ENCODE measurements around the gene PKD2L2.
"Not testable (repeated sequence)": the region's sequence is repeated elsewhere in the genome, so short reads cannot be mapped to it uniquely, and the experiment has no call there.

PKD2L2 gene

DNA sequence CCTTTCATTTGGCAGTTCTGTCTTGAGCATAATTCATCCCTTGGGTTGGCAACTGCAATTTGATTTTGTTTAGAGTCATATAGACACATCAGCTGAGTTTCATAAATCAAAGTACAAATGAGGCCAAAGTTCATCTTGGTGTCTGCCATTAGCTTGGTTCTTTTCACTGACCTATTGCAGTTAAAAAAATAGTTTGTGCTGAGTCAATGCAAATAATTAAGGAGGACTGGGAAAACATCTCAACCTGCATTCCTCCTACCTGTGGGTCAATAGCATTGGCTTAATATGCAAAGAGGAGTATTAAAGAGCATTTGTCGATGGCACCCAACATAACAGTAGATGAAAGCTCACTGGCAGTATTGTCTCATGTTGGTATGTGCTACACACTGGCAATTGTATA, 1.6 kb downstream of the PKD2L2 start:
- DNase-seq = no peak

DNA sequence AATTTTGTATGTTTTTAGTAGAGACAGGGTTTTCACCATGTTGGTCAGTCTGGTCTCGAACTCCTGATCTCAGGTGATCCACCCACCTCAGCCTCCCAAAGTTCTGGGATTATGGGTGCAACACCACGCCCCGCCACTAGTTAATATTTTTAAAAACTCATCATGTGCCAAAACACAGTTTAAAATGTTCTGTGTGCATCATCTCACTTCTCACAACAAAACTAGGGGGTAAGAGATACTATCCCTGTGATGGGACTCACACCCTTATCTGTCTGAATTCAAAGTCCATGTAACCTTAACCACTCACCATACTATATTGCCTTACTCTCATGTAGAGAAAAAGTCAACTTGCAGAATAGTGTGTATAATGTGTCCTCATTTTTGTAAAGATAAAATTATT, 2.6 kb downstream of the PKD2L2 start:
- DNase-seq = no peak

DNA sequence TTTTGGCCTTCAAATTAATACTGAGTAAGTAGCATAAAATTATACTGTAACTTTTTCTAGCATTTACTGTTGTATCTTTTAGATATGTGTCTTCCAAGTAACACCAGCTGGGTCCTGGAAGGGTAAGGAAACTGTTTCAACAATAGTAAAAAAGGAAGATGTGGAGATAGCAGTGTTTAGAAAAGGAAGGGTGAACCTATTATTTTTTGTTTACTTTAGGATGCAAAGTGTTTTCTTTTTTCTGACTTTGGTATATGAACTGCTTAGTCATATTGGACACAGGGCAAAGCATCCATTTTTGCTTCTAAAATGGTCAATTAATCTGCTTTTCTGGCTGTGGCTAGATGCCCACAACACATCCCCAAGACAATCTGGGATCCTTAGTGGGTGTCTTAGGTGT, 5.3 kb downstream of the PKD2L2 start:
- no peak for DNase-seq

DNA sequence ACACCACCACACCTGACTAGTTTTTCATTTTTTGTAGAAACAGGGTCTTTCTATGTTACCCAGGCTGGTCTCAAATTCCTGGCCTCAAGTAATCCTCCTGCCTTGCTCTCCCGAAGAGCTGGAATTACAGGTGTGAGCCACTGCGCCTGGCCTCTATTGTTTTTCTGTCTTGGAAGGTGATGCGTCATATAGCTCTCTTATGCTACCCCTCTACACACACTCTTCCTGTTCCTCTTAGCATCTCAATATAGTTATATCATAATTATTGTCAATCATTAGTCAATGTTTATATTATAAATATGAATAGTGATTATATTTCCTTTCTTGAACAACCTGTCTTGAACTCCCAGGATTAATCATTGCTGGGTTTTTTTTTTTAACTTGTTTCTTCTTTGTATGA, 7.3 kb downstream of the PKD2L2 start:
- DNase-seq = no peak

DNA sequence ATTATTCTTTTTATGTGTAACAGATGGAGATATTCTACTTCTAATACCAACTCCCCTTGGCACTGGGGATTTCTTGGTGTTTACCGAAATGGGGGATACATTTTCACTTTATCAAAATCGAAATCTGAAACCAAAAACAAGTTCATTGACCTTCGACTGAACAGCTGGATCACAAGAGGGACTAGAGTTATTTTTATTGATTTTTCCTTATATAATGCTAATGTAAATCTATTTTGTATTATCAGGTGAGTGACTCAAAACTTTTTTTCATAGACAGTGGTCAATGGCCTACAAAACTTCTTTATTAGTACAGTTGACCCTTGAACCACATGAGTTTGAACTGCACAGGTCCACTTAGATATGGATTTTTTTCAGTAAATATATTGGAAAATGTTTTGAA, 10.2 kb downstream of the PKD2L2 start:
- DNase-seq = no peak

DNA sequence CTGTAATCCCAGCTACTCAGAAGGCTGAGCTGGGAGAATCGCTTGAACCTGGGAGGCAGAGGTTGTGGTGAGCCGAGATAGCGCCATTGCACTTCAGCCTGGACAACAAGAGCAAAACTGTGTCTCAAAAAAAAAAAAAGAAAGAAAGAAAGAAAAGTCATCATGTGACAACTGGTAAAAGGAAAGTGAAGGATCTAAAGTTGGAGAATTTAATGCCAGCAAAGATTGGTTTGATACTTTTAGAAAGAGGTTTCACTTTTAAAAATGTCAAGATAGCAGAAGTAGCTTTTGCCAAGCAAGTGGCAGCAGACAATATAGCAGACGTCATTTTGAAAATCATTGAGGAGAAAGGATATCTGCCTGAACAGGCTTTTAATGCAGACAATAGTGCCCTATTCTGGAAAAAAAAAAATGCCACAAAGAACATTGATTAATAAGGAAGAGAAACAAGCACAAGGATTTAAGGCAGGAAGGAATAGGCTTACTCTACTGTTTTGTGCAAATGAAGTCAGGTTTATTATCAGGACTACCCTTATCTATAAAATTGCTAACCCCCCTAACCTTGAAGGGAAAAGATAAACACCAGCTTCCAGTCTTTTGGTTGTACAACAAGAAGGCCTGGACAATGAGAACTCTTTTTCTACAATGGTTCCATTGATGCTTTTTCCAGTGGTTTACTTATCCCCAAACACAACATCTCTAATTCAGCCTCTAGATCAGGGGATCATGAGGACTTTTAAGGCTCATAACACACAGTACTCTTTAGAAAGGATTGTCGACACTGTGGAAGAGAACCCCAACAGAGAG, 12.0 kb downstream of the PKD2L2 start:
- no peak for DNase-seq

DNA sequence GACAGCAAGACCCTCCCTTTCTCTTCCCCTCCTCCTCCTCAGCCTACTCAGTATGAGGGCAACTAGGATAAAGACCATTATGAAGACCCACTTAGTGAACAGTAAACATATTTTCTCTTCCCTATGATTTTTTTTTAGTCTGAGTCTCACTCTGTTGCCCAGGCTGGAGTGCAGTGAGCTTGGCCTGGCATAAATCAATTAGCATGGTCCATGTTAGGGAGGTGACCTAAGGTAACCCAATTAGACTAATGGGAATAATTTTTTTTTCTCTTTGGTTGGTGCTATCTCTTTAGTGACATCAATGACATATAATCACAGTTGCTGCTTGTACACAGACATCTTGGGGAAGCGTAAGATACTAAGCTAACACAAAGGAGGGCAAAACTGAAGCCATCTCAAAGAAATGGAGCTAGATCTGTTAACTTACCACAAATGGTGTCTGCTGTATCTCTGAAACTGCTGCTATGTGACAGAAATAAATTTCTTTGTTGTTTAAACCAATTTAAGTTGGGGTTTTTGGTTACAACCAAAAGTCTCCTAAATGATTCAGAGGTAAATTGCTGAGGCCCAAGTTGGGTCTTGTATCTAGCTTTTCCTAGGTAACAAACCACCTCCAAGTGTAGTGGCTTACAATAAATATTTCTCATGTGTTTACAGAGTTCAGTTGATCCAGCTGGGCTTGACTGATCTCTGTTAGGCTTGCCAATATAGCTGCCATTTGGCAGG, 13.3 kb downstream of the PKD2L2 start:
- no peak for DNase-seq

DNA sequence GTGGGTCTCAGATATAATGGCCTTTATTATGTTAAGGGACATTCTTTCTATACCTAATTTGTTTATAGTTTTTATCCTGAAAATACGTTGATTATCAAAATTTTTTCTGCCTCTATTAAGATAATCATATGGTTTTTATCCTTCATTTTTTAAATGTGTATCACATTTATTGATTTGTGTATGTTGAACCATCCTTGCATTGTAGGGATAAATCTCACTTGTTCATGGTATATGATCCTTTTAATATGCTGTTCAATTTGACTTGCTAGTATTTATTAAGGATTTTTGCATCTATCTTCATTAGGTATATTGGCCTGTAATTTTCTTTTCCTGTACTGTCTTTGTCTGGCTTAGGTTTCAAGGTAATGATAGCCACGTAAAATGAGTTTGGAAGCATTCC, 25.5 kb downstream of the PKD2L2 start:
- no peak for DNase-seq

DNA sequence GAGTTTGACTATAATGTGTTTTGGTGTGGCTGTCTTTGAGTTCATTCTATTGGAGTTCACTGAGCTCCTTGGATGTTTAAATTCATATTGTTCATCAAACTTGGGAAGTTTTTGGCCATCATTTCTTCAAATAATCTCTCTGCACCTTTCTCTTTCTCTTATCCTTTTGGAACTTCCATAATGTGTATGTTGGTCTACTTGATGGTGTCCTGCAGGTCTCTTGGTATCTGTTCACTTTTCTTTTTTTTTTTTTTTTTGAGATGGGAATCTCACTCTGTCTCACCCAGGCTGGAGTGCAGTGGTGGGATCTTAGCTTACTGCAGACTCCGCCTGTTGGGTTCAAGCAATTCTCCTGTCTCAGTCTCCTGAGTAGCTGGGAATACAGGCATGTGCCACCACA, 27.7 kb downstream of the PKD2L2 start:
- no peak for DNase-seq

DNA sequence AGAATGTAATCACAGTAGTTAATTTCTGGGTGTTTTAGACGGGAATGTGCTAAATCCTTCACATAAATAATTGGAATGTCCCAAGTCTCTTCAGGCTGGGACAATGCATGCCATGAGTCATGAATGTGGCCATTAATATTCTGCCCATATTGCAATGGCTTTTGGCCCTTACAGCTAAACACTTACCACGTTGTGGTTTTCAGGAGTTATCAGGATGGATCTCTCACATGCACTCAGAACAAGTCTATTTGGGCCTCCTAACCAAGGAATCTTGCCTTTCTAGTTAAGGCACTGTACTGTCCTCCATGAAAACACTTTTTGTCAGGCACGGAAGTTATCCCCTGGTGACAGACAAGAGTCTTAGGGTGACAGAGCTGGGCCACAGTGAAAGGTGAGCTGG, 32.7 kb downstream of the PKD2L2 start:
- DNase-seq = no peak

DNA sequence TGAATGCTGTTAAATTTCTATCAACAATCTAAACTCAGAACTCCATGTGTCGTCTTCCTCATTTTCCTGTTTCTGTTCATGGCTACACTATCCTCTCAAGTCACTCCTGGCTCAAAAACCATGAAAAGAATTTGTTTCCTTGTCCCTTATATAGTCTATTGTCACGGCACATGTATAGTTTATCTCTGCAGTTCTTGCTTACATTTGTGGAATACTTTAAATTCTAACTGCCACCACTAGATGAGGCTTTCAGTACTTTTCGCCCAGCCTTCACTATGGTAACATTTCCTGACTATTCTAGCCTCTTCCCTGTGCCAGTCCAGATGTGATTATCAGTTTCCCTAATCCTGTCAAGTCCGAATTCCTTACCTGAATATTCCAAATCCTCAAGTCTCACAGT, 34.6 kb downstream of the PKD2L2 start:
- DNase-seq = no peak

DNA sequence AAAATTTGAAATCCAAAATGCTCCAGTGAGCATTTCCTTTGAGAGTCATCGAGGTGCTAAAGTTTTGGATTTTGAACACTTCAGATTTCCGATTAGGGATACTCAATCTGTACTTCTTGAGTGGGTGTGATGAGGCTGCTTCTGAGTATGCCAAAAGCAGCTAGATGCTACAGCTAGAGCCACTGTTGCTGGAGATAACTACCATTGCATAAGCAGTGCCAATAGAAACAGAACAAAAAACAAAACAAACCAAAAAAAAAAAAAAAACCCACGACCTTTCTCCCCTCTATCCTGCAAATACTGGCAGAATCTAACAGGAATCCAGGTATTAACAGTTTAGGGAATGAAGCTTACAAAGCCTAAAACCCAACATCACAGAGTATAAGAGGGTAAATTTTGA, 43.5 kb downstream of the PKD2L2 start:
- DNase-seq = no peak

DNA sequence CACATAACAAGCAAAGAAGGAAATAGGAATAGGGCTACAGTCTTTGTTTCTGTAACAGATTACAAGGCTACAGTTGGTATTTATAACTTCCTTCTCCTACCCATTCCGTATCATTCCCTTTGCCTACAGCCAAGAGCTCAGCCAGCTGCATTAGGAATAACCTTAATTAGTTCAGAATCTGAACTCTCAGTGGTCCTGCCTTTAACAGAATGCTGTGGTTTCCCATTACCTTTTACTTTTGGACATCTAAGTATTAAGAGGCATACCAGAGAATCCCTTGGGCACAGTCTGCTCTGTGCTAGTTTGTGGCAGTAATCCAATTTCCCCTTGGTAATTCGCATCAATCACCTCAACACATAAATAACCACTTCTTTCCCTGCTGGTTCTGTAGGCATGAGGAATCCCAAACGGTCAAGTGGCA, 44.2 kb downstream of the PKD2L2 start:
- DNase-seq = no peak

DNA sequence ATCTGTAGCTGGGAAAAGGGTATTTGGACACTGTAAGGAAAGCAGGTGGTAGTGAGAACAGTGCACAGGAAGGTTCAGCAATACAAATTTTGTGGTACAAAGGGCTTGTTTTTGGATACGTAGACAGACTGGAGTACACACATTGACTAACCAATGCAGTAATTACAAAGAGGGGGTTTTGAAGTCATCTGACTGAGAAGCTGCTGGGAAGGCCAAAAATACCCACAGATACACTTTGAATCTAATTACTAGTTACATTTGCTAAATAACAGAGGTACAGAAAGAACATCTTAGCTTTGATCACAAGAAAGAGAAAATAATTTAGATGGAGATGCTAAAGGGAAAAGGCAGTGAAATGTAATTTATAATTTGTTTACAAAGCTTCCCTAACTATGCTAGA, 45.9 kb downstream of the PKD2L2 start:
- no peak for DNase-seq

DNA sequence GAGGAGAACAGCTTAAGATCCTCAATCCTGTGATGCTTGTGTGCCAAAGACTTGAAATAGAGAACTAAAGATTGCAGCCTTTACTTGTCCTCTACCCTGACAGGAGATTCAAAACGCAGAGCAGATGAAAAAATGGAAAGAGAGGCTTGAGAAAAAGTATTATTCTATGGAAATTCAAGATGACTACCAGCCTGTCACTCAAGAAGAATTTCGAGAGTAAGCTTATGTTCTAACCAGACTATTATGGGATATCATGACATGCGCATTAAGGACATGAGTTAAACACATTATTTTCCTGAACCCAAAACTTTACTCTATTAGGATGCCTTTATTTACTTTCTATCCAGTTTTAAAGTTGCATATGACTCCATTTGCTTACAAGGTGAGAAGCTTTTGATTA, 46.4 kb downstream of the PKD2L2 start:
- no peak for DNase-seq

DNA sequence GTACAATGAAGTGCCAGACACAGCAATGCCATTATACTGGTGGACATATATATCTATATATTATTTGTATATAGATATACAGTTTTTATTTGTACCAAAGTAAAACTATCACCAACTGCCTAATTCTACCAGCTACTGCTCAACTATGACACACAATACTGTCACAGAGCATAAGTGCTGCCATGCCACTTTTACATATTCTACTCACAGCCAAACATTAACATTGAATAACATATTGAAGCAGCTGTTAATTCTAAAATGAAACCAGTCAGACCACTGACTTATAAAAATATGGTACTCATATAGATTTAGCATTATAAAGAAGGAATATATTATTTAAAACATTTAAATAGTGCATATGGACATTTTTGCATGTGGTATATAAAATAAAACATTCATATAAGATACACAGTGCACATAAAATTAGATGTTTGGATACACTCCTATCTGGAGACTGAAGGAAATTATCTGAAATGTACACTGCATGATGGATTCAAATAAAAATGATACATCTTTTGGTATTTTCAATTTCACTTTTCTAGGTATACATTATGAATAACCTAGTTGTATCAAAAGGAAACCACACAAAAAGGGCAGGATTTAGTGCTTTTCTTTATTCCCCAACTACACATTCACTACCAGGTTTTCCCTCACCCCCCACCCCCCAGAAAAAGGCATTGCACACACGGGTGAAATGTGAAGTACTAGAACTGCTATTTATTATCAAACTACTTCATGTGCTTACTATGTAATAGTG, 48.9 kb downstream of the PKD2L2 start:
- DNase-seq = no peak

DNA sequence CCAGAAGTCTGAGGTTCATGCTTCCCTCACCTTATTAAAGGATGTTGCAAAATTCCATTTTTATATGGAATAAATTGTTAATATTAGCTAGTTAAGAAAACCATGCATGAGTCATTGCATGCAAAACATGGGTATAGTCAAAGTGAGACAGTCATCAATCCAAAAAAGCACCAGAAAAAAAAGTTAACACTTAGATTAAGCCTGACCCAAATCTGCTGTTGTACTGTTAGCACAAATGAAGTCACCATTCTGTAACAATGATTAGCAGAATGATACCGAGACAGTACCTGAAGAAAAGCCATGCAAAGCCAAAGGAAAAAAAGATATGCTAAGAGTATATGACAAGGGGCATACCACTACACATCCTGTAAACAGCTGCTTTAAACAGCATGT, 49.5 kb downstream of the PKD2L2 start:
- DNase-seq = no peak

DNA sequence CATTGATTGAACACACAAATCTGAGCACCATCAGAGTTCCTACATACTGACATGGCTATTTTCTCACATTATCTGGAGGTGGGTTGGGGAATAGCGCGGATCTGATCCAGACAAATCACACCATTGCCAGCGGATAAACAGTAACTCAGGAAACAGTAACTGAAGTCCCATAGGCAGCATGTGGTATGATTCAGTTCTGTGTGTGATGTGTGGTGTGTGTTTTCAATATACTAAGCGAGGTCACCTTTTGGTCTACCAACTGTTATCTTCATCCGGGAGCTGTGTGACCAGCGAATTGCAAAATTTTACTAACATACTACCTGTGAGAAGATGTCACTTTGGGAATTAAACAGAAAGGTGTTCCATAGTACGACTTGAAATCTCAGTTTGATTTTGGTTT, 50.1 kb downstream of the PKD2L2 start:
- no peak for DNase-seq

DNA sequence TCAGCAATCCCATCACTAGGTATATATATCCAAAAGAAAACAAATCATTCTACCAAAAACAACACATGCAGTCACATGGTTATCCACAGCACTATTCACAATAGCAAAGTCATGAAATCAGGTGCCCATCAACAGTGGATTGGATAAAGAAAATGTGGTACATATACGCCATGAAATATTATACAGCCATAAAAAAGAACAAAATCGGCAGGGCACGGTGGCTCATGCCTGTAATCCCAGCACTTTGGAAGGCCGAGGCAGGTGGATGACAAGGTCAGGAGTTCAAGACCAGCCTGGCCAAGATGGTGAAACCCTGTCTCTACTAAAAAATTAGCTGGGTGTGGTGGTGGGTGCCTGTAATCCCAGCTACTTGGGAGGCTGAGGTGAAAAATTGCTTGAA, 55.0 kb downstream of the PKD2L2 start:
- DNase-seq = not testable (repeated sequence)

DNA sequence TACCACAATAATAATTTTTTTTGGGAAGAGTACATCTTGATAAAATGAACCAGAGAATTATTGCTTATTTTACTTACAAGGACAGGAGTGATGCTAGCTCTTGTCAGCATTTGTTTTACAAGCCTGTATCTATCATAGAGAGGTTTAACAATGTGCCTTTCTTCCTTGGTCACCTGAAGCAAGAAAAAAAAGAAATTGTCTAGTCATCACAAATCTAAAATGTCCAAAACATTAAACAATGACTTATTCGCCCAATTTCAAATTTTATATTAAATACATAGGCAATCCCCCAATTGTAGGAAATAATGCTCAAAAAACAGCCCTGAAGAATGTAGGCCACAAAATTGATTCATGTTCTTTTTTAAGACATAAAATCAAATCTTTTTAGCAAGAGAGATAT, 56.6 kb downstream of the PKD2L2 start:
- no peak for DNase-seq

DNA sequence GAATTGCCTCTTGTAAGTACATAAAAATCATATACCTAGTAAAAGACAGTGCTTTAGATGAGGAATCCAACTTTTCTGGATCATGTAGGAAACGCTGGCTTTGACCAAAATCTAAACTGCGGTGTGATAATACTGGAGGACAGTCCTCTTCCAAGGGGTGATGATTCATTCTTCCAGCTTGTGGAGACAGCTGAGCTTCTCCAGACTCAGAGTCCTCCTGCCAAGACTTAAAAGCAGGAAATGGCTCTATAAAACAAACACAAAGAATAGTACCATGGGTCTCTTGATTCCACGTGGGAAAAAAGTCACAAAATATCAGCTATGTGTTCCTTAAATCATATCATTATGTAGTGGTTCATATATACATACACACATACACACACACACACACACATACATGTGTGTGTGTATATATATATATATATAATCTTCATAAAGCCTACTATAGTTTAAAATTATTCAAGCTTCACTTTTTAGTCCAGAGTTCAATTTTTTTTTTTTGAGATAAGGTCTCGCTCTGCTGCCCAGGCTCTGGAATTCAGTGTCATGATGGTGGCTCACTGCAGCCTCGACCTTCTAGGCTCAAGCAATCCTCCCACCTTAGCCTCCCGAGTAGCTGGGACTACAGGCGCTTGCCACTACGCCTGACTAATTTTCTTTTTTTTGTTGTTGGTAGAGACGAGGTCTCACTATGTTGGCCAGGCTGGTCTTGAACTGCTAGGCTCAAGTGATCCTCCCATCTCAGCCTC, 65.0 kb downstream of the PKD2L2 start:
- DNase-seq = no peak

DNA sequence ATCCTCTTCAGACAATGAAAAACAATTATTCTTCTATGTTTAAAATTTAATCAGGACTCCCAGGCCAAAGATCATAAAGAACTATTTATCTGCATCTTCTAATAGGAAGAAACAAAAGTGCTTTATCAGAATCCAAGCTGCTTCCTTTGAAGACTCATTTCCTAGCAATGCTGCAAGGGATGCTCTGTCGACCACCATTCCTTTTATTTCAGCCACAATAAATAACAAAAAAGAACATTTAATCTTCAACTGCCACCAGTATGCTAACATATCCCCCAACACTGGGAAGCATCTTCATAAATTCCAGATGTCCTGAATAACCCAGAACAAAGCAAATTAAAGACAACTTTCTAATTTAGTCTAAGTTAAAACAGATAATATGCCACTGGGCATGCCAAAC, 68.7 kb downstream of the PKD2L2 start:
- DNase-seq = no peak

DNA sequence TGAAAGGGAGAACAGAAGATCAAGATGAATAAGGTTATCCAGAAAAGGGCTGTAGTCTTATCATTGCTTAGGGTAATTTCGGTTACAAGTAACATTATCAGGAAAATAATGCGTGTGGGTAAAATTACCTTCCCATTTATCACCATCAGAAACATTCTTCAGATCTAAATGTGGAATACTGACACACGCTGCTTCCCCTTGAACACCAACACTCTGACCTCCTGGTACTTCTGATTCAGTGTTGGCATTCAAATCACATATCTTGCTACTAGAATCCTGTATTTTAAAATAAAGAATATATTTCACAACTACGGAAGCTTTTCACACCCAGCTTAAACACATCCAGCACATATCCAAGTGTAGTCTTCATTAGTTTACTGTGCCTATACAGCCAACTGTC, 70.2 kb downstream of the PKD2L2 start:
- DNase-seq = no peak

Data from NCI-H510A (cell line).